Measurements from ENCODE around the gene TREH.
A peak's percentile ranks its signal among the peaks of the same experiment; 100 is the strongest.

The TREH gene

DNA sequence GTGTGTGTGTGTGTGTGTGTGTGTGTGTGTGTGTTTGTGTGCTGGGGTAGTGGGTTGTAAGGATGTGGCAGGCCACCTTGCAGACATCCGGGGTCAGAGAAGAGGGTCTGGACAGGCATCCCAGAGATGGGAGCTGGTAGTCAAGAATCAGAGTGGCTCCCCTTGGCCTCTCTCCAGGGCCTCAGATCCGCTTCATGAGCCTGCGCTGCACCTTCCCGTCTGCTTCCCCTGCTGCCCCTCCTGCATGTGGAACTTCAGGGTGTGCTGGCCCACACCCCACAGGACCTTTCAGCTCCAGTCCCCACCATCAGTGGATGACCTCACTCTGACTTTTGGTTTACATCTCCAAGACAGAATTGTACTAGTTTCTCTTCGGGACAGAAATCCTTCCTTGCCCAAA is 31.2 kb downstream of the TREH start:
- DNase-seq (ENCODE audit: low spot score) = no peak

DNA sequence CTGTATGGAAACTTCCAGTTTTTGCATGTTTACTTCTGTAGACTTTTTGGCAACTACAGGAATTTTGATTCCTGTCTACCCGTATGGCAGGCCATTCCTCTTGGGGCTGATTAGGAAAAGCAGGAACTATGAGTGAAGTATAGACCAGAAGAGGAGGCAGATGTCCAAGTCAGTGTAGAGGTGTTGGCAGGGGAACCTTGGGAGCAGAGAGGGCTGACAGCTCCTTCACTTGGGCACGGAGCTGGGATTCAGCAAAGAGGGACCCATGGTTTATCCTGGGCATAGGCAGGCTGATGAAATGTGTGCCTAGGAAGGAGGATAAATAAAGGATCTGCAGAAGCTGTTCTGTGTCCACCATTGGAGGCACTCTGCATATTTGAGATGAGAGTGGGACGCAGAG is 33.1 kb downstream of the TREH start:
- DNase-seq (ENCODE audit: low spot score) = no peak

DNA sequence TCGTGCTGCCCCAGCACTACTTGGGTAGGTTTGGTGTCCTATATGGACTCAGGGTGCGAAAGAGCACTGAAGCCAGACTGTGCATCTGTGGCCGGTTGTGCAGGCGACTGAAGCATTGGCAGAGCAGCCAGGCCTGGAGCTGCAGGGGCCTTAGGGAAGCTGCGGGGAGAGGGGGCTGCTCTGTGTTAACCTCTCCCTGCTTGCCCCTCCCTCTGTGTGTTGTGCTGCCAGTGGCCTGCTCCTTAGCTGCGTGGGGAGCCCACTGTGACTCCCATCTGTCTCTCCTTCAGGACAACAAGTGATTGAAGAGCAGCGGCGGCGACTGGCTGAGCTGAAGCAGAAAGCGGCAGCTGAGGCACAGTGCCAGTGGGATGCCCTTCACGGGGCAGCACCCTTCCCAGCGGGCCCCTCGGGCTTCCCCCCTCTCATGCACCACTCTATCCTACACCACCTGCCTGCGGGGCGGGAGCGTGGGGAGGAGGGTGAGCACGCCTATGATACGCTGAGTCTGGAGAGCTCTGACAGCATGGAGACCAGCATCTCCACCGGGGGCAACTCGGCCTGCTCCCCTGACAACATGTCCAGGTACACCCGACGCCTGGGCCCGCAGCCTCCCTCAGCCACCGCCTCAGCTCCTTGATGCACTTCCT is 34.3 kb downstream of the TREH start:
- DNase-seq (ENCODE audit: low spot score) = no peak

DNA sequence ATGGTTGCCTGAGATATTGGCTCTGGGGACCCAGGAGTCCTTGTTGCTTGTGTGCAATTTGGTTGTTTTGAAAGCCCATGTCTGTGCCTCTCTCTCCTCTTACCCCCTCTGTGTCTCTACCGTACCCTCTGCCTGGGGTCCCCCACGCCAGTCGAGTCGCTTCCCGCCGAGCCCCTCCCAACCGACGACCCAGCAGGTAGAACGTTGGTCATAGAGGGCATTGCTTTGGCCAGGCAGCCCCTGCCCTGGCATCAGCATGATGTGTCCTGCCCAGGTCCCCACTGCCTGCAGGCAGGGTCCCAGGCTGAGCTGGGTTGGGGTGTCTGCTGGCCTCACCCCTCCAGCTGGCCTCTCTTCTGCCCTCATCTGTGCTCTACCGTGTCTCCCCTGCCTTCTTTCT is 35.0 kb downstream of the TREH start:
- DNase-seq (ENCODE audit: low spot score) = no peak

DNA sequence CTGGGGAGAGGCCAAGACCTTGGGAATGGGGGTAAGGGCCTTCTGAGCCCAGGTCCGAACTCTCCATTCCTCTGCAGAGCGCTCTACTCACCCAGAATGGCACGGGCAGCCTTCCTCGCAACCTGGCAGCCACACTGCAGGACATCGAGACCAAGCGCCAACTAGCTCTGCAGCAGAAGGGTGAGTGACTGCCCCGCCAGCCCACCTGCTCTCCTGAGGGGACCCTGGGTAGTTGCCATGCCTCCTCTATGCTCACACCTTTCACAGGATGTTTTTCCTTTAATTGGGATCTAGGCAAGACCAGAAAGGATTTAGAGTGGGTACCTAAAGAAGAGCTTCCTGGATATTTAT is 35.5 kb downstream of the TREH start:
- DNase-seq (ENCODE audit: low spot score) = no peak

DNA sequence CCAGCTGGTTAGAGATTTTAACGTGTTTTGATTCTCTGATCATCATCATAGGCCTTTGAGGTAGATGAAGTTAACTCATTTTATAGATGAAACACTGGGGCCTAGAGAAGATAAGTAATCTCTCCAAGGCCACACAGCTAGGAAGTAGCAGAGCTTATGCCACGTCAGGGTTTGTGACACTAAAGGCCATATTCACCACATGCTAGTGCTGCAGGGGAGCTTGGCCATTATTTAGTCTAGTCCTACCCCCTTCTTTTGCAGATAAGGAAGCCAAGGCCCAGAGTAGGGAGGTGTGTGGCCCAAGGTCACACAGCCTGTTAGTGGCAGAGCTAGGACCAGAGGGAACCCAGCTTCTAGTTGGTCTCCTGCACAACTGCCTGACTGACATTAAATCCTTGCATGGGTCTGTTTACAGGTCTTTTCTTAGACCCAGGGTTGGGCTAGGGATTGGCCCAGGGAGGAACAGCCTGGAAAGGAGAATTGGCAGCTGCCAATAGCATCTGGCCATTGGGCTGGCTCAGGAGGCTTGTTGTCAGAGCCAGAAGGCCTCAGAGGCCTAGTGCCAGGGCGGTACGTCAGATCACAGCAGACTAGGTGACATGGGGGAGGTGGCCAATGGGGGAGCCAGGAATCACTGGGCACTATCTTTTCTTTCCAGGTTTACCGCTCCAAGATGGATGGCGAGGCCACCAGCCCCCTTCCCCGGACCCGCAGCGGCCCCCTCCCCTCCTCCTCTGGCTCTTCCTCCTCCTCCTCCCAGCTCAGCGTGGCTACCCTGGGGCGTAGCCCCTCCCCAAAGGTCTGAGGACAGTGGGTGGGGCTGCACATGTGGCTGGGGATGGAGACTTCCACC is 36.1 kb downstream of the TREH start:
- no peak for DNase-seq (ENCODE audit: low spot score)

DNA sequence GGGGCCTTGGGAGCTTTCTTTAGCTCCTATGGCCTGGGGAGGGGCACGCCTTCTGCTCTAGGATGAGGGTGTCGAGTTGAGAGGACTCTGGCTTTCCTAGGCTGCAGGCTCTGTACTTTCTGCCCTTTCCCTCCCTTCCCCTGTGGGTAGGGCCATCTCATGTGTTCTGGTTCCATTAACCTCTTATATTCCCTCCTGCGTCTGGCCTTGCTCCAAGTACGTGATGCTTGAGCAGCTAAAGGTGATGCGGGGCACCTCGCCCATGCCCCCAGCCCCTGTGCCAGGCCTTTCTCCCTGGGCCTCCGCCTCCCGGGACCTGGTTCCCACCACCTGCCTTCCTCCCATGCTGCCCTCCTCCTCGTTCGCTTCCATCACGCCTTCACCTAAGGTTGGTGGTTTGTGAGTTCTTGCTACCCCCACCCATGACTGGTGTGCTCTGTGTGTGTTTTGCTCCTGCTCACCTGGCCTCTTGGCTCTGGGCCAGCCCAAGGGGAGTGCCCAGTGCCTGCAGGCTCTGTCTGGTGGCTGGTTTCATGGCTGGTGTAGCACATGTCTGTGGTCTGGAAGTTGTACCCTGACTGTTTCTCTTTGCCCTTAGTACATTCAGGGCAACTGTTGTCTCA is 37.9 kb downstream of the TREH start:
- DNase-seq (ENCODE audit: low spot score) = no peak

DNA sequence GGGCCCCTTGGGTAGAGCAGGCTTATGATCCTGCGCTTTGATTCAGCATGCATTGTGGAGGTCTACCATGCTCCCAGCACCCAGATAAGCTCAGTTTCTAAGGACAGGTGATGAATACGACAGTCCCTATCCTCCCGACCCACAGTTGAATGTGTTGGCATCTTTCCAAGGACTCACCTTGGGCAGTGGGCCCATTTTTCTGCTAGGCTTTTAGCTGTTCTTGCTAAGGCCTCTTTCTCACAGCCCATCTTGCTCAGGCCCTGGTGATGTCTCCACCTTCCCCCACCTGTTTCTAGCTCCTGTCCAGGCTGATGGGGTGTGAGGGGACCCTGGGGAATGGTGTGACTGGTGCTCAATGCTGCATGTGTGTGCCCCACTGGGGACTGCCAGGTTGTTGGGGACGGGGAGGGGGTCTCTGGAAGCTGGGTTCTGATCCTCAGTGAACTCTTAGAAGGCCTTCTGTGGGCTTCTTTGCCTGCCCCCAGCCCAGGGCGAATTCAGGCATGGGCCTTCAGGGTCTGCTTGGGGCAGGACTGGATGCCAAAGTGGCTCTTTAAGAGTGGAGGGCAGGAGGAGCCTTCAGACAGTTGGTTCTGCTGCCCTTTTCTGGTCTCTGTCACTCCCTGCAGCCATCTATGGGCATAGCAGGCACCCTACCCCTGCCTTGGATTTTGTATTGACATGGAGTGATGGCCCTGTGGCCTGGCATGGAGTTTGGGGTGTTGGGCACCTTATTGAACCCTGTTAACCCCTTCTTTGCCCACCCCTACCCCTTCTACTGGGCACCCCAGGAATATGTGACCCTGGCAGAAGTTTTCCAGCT is 38.9 kb downstream of the TREH start:
- no peak for DNase-seq (ENCODE audit: low spot score)

DNA sequence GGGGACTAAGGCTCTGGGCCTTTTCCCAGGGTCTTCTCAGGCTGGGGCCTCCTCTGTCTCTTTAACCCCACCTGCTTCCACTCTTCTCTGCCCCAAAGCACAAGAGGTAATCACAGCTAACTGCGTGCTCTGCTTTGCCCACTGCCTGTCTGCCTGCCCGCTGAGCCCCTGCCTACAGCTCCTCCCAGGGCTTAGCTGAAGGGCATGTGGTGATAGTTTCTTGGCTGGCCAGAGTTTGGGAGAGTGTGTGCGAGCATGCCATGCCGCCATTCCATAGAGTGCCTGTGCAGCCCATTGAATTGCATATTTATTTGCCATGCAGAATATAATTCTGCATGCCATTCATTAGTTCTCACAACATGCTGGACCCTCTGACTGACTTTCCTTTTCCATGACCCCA is 39.6 kb downstream of the TREH start:
- no peak for DNase-seq (ENCODE audit: low spot score)

DNA sequence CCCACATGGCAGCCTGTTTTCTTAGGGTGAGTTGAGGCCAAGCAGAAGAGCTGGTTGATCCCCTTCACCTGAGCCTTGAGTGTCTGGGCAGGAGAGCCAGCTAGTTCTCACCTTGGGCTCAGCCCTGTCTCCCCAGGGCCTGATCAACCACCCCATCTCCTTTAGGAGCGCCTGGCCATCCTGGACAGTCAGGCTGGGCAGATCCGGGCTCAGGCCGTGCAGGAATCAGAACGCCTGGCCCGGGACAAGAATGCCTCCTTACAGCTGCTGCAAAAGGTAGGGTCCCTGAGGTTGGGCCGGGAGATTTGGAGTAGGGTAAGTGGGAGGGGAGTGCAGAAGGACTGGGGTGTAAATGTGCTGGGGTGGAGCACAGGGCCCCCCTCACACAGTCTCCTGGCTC is 40.7 kb downstream of the TREH start:
- no peak for DNase-seq (ENCODE audit: low spot score)

DNA sequence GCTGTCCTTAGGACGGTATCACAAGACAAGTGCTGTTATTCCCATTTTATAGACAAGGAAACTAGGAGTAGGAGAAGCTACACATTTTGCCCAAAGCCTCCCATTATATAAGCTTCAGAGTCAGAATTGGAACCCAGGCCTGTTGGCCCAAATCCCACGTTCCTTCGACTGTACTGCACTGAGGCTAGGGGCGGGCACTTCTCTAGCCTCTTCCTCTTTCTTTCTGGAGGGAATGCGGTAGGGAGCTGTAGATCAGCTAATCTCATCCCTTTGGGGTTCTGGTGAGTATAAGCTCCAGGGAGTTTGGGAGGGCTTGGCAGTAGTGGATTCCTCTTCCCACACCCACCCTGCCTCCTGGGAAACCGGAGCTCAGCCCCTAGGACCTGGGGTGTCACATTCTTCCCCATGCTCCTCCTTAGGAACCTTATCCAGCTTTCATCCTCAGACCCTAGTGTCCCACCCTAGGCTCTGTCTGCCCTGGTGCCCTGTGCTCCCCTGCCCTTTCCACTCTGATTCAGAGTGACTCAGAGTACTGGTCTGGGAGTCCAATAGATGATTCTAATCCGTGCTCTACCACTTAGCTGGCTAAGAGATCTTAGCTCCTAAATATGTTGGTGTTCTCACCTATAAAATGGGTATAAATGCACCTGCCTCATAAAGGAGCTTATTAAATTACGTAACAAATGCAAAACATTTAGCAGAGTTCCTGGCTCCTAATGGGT is 42.7 kb downstream of the TREH start:
- no peak for DNase-seq (ENCODE audit: low spot score)

DNA sequence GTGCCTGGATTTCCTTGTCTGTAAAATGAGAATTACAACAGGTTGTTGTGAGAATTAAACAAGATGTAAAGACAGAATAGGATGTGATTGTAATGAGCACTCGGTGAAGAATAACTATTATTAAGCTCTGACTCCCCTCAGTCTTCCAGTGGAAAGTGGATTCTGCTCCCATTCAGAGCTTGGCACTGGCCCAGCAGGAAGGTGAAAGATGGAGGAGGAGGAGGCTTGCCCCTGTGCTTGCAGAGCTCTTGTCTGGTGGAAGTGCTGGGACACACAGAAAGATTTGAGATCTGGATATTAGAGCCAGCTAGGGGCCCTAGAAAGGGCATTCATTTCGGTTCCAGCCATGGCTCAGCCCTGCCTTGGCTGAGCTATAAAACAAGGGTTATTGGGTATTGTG is 43.8 kb downstream of the TREH start:
- DNase-seq (ENCODE audit: low spot score) = no peak

DNA sequence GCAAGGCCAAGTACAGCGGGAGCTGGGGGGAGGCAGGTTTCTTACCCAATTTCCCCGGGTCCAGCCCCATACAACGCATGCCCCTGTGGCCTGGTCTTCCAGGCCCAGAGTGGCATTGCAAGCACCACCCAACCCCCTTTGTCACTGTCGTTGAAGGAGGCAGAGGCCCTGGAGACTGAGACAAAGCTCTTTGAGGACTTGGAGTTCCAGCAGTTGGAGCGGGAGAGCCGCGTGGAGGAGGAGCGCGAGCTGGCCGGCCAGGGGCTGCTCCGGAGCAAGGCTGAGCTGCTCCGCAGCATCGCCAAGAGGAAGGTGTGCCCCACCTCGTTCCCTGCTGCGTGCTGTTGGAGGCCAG is 44.2 kb downstream of the TREH start:
- peak; percentile 53 for DNase-seq (ENCODE audit: low spot score)

DNA sequence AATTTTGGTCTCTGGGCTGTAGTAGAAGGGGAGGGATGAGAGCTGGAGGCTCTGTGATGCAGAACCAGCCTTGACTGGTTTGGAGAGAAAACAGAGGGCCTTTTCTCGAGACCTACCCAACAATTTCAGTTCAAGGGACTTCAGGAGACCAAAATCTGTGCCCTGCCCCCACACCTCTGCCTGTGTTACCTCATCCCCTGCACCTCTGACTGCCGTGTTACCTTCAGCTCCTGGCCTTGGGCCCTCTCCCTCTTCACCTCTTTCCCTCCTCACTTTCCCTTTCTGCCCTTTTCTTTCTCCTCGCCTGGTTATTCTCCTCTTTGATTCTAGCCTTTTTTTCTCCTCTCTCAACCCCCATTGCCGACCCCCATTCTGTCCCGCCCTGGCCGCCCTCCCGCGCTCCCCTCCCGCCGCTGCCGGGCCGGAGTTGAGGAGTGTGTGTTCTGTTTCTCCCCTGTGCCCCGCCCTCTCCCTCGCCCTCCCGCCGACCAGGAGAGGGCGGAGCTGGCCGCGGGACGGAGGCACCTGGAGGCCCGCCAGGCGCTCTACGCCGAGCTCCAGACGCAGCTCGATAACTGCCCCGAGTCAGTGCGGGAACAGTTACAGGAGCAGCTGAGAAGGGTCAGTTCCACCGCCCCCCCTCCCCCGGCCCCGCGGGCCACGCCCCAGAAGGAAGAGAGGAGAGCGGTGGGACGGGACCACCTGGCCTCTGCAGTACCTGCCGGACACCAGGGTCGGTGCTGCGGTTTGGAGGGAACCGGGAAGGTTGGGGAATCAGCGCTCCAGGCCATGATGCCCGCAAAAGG is 44.8 kb downstream of the TREH start:
- peak; percentile 47 for DNase-seq (ENCODE audit: low spot score)

DNA sequence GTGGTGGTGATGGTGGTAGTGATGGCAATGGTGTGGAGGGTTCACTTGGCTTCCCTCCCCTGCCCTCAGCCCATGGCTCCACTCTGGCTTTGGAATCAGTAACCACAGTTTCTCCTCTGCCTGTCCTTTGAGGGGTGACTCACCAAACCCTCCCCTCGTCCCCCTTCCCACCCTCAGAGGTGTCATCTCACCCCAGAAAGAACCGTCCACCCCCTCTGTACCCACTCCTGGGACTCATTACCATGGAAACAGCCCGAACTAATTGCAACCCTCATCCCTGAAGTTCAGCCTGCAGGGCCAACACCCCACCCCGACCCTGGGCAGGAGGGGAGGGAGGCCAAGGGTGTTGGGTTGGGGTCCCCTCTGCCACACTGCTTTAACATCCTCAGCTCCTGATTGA is 45.5 kb downstream of the TREH start:
- no peak for DNase-seq (ENCODE audit: low spot score)

DNA sequence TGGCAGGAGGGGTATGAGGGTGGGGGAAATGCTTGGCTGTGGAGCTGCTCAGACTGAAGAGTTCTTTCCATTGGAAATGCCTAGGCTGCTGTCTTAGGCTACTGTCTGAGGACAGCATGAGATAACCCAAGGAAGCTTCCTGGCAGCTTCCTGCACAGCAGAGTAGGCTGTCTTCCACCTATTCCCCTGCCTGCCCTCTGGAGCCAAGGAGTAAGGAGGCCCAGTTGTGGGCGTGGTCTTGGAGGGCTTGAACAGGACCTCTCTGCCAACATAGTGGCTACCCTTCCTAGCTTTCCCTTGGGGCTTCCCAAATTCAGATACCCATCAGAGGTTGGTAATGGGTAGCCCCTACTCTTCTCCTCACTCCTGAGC is 46.1 kb downstream of the TREH start:
- no peak for DNase-seq (ENCODE audit: low spot score)

DNA sequence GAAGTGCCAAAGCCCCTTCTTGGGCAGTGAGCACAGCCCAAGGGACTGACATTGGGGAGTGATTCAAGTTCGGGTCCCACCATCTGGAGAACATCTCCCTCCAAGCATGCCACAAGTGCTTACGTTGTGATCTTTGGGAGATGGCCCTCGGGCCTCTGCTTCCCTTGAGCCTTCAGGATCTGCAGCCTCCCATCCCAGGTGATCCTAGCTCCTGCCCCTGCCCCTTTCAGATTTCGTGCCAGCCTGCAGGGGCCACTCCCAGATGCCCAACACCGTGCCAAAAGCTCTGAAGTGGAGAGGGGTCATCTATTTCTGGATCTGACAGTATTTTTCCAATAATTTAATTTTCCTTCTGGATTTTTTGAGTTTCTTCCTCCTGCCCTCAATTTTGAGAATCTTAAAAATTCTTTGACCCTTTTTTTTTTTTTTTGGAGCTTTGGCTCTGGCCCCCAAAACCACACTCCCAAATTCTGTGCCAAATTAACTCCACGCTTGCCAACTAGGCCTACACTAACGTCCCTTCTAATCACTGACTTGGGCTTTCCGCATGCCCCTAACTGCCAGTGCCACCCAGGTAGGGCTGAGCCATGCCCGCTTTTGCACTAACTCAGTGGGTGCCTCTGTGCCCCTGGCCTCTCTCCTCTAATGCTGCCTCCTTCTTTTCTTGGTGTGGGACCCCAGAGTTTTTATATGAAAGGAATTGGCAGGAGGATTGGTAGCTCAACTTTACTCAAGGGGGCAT is 46.7 kb downstream of the TREH start:
- no peak for DNase-seq (ENCODE audit: low spot score)

DNA sequence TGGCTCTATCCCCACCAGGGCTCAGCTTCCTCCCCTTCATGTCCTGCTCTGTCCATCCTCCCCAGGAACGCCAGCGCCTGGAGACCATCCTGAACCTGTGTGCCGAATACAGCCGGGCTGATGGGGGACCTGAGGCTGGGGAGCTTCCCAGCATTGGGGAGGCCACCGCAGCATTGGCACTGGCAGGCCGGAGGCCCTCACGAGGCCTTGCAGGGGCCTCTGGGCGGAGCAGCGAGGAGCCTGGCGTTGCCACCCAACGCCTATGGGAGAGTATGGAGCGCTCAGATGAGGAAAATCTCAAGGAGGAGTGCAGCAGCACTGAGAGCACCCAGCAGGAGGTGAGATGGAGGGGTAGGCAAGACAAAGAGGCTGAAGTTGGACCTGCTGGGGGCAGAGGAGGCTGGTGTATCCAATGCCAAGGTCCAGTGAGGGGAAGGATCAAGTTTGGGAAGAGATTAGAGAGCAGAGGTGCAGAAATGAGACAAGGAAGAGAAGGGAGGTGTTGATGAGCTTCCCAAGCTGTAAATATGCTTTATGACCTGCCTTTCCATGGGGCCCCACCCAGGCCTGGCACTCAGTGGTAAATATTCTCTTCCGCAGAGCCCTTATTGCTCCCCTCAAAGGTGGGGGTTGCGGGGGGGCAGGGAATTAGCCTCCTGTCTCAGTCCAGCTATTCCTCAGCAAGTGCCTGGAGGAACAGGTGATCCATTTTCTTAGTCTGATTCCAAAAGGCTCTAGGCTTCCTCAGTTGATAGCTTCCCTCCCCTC is 48.1 kb downstream of the TREH start:
- DNase-seq (ENCODE audit: low spot score) = no peak

DNA sequence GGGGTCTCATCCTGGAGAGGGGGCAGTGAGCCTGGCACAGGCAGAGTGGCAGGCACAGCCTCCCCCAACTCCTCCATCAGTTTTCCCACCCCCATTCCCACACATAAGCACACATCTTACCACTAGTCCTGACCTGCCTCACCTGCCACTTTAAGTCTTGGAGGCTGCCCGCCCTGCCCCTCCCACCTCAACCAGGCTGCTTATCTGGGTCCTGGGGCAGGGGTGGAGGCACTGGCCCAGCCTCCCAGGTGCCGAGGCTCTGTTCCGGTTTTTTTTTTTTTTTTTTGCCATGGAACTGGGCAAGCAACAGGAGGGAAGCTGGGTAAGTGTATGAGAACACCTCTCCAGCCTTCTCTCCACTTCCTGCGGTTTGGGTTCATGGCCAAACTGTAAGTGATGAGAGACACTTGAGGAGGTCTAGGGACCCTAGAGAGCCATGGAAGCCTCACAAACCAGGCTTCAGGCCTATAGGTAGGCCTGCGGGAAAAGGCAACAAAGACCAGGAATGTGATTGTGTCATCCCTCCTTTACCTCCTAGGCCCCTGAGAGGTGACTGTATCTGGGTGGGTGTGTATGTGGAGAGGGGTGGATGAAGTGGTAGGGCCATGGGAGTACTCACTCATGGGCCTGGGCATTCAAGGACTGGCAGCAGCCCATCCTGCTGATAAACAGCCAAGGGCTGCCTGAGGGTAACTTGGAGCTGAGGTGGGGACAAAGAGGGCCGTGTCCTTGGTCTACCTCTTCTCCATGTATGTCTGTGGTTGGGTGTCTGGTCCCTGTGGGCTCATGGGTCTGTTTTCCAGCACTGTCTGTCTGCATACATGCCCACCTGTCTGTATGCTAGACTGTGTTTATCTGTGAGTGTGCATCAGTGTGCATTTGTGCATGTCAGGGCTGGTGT is 49.4 kb downstream of the TREH start:
- DNase-seq (ENCODE audit: low spot score) = no peak

Data from globus pallidus (tissue), 1 donor.